HG03520 (cell line): ENCODE results near the gene CTH.
"Not testable (repeated sequence)": the region's sequence is repeated elsewhere in the genome, so short reads cannot be mapped to it uniquely, and the experiment has no call there.

ENCODE experiments used
- ATAC-seq: cut with Tn5 transposase; IDR thresholded peaks from one replicate; pipeline ENCODE4 v1.9.1; 2021; ENCODE audit warnings: mild to moderate bottlenecking, moderate library complexity; ENCODE audit not compliant: unreplicated experiment

Gene CTH

GRCh38 chr1:70405780-70406416, 5.2 kb upstream of the CTH start:
- no peak for ATAC-seq

GRCh38 chr1:70409136-70409535, 1.9 kb upstream of the CTH start:
- no peak for ATAC-seq

GRCh38 chr1:70411360-70411844, 334 bp downstream of the CTH start:
- ATAC-seq: no peak

GRCh38 chr1:70415882-70416281, 4.8 kb downstream of the CTH start:
- no peak for ATAC-seq

- not testable (repeated sequence) for ATAC-seq
These were observed 8.1 kb downstream of the CTH start for GRCh38 chr1:70418973-70419734.

GRCh38 chr1:70420320-70420719, 9.3 kb downstream of the CTH start:
- ATAC-seq: no peak

GRCh38 chr1:70426154-70427131, 15.4 kb downstream of the CTH start:
- no peak for ATAC-seq

GRCh38 chr1:70427976-70428375, 16.9 kb downstream of the CTH start:
- no peak for ATAC-seq

- no peak for ATAC-seq
These were observed 18.2 kb downstream of the CTH start for GRCh38 chr1:70429219-70429618.

GRCh38 chr1:70429757-70430156, 18.7 kb downstream of the CTH start:
- no peak for ATAC-seq

GRCh38 chr1:70431317-70431716, 20.2 kb downstream of the CTH start:
- no peak for ATAC-seq

- ATAC-seq: no peak
These were observed 20.8 kb downstream of the CTH start for GRCh38 chr1:70431874-70432273.

- ATAC-seq: no peak
These were observed 23.3 kb downstream of the CTH start for GRCh38 chr1:70434253-70434859.

- ATAC-seq: no peak
These were observed 25.7 kb downstream of the CTH start for GRCh38 chr1:70436622-70437251.

- ATAC-seq: no peak
These were observed 27.5 kb downstream of the CTH start for GRCh38 chr1:70438529-70438928.

GRCh38 chr1:70440642-70441391, 29.7 kb downstream of the CTH start:
- no peak for ATAC-seq

GRCh38 chr1:70441392-70442035, 30.4 kb downstream of the CTH start:
- no peak for ATAC-seq

GRCh38 chr1:70442490-70442889, 31.4 kb downstream of the CTH start:
- no peak for ATAC-seq

- ATAC-seq: no peak
These were observed 32.7 kb downstream of the CTH start for GRCh38 chr1:70443739-70444138.
